ENCODE data around the gene DNM2. TPM values are rescaled to one million over a fixed set of nuclear protein-coding genes. Genes with fewer than 3 reads are reported as not detected.

Gene DNM2
- total and polyA plus RNA-seq, 10 of the 15 experiments (the other 5 are each of a cell fraction or from before 2014, with no cell fraction given) = 1.2 to 146 (median 68.9) TPM

DNA sequence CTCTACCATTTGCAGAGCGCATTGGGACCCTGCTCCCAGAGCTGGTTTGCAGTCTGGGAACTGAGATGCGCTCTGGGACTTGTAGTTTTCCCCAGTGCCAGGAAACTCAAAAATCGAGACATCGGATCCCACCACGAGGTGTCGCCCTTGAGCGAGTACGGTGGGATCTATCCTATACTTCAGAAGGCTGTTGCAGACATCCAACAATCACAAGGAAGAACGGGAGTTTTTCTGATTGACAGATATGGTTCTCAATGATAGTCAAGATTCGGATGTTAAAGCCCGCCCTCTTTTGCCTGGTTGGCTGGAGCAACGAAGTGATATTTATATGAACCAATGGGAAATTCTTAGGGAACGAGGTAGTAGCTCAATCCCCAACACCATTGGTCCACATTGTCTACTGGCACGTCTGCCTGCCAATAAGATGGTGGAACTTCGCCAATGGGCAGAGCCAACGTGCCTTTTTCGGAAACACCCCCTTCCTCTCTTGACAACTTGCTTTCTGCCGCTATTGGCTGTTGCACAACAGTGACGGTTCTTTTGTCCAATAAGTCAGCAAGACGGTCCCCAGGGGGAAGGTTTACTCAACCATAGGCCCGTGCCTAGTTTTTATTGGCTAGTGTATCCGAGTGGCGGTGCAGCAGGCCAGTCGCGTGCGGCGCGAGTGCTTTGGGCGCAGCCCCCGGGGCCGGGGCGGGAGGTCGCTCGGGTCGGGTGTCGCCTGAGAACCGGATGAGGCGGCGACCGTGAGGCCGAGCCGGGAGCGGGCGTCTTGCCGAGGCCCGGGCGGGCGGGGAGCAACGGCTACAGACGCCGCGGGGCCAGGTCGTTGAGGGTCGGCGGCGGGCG, at the start of gene DNM2 (continued):
- TF ChIP-seq, protein P1, sequence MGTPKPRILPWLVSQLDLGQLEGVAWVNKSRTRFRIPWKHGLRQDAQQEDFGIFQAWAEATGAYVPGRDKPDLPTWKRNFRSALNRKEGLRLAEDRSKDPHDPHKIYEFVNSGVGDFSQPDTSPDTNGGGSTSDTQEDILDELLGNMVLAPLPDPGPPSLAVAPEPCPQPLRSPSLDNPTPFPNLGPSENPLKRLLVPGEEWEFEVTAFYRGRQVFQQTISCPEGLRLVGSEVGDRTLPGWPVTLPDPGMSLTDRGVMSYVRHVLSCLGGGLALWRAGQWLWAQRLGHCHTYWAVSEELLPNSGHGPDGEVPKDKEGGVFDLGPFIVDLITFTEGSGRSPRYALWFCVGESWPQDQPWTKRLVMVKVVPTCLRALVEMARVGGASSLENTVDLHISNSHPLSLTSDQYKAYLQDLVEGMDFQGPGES (IDR thresholded peaks at IDR 0.05) = peak; percentile 100
- peak; percentile 82 for TF ChIP-seq IKZF1 (conservative IDR thresholded peaks at IDR 0.05)
- TF ChIP-seq, protein P2, sequence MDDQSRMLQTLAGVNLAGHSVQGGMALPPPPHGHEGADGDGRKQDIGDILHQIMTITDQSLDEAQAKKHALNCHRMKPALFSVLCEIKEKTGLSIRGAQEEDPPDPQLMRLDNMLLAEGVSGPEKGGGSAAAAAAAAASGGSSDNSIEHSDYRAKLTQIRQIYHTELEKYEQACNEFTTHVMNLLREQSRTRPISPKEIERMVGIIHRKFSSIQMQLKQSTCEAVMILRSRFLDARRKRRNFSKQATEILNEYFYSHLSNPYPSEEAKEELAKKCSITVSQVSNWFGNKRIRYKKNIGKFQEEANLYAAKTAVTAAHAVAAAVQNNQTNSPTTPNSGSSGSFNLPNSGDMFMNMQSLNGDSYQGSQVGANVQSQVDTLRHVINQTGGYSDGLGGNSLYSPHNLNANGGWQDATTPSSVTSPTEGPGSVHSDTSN (IDR thresholded peaks at IDR 0.05; ENCODE audit: insufficient replicate concordance, low read depth, low read length) = peak; percentile 96
- TF ChIP-seq RAD51 (IDR thresholded peaks at IDR 0.05) = no peak
- no peak for TF ChIP-seq MTA3 (IDR thresholded peaks at IDR 0.05; ENCODE audit: borderline replicate concordance, low read length)
- TF ChIP-seq MEF2B (IDR thresholded peaks at IDR 0.05; ENCODE audit: partially characterized antibody, poor library complexity, severe bottlenecking) = peak; percentile 100
- TF ChIP-seq STAT3 (IDR thresholded peaks at IDR 0.05; ENCODE audit: low read depth, low read length) = no peak
- TF ChIP-seq FOS (IDR thresholded peaks at IDR 0.05; ENCODE audit: borderline replicate concordance, extremely low read depth, insufficient read length) = peak; percentile 100
- TF ChIP-seq TBL1XR1 (IDR thresholded peaks at IDR 0.05; ENCODE audit: low read depth, low read length) = no peak
- TF ChIP-seq IRF4 (IDR thresholded peaks at IDR 0.05; ENCODE audit: low read depth, low read length) = no peak
- TF ChIP-seq, protein P3, sequence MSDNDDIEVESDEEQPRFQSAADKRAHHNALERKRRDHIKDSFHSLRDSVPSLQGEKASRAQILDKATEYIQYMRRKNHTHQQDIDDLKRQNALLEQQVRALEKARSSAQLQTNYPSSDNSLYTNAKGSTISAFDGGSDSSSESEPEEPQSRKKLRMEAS (IDR thresholded peaks at IDR 0.05; ENCODE audit: low read depth, low read length) = peak; percentile 41
- TF ChIP-seq BCL11A (IDR thresholded peaks at IDR 0.05; ENCODE audit: low read depth, low read length) = no peak
